Adrenal gland (tissue), 5 donors: ENCODE data around the gene C17orf50.

ENCODE experiments used
- CTCF ChIP-seq, 6 experiments: fragments of 450-650 bp in 4 of 6; fragments of 200-600 bp in 2 of 6; sonication (generic) in 1 of 6; IDR thresholded peaks; 1 replicate in 5 of 6; 2 replicates in 1 of 6; pipeline versions ENCODE4 v1.5.1 to v1.8.0; 2016 to 2021; ENCODE audit warnings: antibody characterized with exemption in 6 of 6, mild to moderate bottlenecking in 2 of 6, moderate library complexity in 1 of 6
- POLR2A ChIP-seq, 2 donors: fragments of 450-650 bp; IDR thresholded peaks; one replicate each; pipeline ENCODE4 v1.6.1; 2017; ENCODE audit warnings: antibody characterized with exemption in 2 of 2, mild to moderate bottlenecking in 2 of 2, moderate library complexity in 1 of 2
- donor health status: DM: no; HTN: no; CAD: no.

- TF ChIP-seq CTCF (IDR thresholded peaks at IDR 0.05) (no peak), POLR2A (IDR thresholded peaks at IDR 0.05) (no peak)
These were observed 36.3 kb downstream of the C17orf50 start for GRCh38 chr17:35796942-35797341.
